Fibroblast of the aortic adventitia (primary cell): Measurements from ENCODE around the gene ZNF554. TPM values are rescaled to one million over a fixed set of nuclear protein-coding genes. Genes with fewer than 3 reads are reported as not detected.

ENCODE experiments used
- DNase-seq: peaks from one replicate; pipeline ENCODE4 v3.0.0-alpha.2; 2010; ENCODE audit warnings: low read depth
- H3K4me3 ChIP-seq: 2 replicates; pipeline ENCODE4 v1.5.1; 2011; ENCODE audit warnings: low read depth, mild to moderate bottlenecking, control low read depth, low read length, moderate library complexity
- CTCF ChIP-seq: IDR thresholded peaks from 2 replicates; pipeline ENCODE4 v1.5.1; 2011; ENCODE audit warnings: mild to moderate bottlenecking, low read length, control low read depth, inconsistent platforms; ENCODE audit not compliant: insufficient read depth
- total RNA-seq: library from RNA; depleted of rRNA; stranded (reverse); fragments of >200 nt; gene quantifications from 2 replicates; pipeline ENCODE4 v1.2.3, GENCODE V29; 2012; ENCODE audit warnings: low replicate concordance

ZNF554 gene
- total RNA-seq, 1 donor = 3.2 TPM

GRCh38 chr19:2798158-2798685 is 21.4 kb upstream of the ZNF554 start:
- H3K4me3 ChIP-seq = no peak overlapping the region
- DNase-seq = no peak
- TF ChIP-seq CTCF = no peak

GRCh38 chr19:2798733-2799132 is 20.9 kb upstream of the ZNF554 start:
- H3K4me3 ChIP-seq = no peak overlapping the region
- DNase-seq = peak; percentile 10
- no peak for TF ChIP-seq CTCF

- TF ChIP-seq CTCF = no peak
- H3K4me3 ChIP-seq = no peak overlapping the region
- DNase-seq = no peak
Measured at GRCh38 chr19:2799273-2800020, 20.2 kb upstream of the ZNF554 start.

GRCh38 chr19:2800506-2800905 is 19.2 kb upstream of the ZNF554 start:
- no peak for DNase-seq
- no peak overlapping the region for H3K4me3 ChIP-seq
- TF ChIP-seq CTCF = no peak

GRCh38 chr19:2802826-2803225 is 16.8 kb upstream of the ZNF554 start:
- H3K4me3 ChIP-seq = no peak overlapping the region
- no peak for TF ChIP-seq CTCF
- DNase-seq = no peak

GRCh38 chr19:2803486-2804155 is 16.0 kb upstream of the ZNF554 start:
- no peak overlapping the region for H3K4me3 ChIP-seq
- no peak for DNase-seq
- TF ChIP-seq CTCF = no peak
